ENCODE measurements around the gene ERICH4. TPM values are rescaled to one million over a fixed set of nuclear protein-coding genes. Genes with fewer than 3 reads are reported as not detected.

ERICH4 gene
- total RNA-seq, 2 experiments from 2014 or later = not detected

DNA sequence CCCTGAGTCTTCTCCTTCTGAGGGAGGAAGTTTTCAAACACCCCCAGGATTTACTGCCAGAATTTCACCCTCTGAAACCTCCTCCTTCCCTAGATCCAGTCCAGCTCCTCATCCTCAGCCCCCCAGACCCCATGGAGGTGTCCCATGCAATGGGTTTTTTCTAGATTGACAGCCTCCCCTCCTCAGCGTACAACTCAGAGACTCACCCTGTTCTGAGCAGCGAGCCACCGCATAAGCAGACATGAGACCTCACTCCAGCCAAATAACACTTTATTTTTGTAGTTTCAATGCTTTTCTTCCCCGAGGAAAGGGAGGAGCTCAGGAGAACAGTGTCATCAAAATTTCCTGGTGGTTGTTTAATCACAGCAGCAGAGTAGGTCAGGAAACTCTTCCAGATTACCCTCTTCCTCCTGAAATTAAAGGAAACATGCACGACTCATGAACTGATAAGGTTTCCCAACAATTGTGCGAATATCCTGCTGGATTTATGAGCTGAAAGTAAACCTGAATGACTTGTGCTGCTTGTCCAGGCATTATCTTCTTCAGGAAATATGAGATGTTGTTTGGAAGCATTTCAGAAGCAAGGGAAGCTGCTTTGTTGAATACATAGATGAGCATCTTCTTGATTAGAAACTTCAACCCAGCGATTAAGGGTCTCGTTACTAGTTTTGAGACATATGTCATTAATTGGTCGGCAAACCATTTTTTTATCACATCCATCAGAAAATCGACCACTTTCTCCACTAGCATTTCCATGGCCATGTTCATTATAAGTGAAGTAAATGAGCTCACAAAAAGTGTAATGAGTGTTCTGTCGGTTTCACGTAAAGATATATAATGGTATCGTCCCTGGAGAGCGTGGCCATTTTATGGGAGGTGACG is 36.2 kb downstream of the ERICH4 start:
- Histone ChIP-seq H3K4me2 (ENCODE audit: low read length) (no peak overlapping the region), H3K9me3 (ENCODE audit: low read length) (no peaks in the 10 kb centered on the region), H3K4me1 (ENCODE audit: insufficient read depth, low read length, poor library complexity, severe bottlenecking) (peaks cover 11% of the 10 kb centered on the region), H3K27ac (ENCODE audit: low read depth, low read length, poor library complexity, severe bottlenecking) (no peak overlapping the region), H2AFZ (ENCODE audit: low read length) (no peak overlapping the region), H3K79me2 (ENCODE audit: insufficient read depth, low read depth, low read length) (no peaks in the 10 kb centered on the region), H4K20me1 (ENCODE audit: insufficient read depth, low read length) (no peaks in the 10 kb centered on the region), H3K4me3 (ENCODE audit: low read depth, low read length, poor library complexity, severe bottlenecking) (no peak overlapping the region), H3K36me3 (ENCODE audit: insufficient read depth, low read length) (no peaks in the 10 kb centered on the region), H3K9me2 (ENCODE audit: insufficient read depth, low read length) (no peaks in the 10 kb centered on the region)
- ChIA-PET POLR2A (no interaction called here), CTCF (ENCODE audit: unreplicated experiment) (interaction anchor here (0.6 kb wide), 1 partner anchor 353 kb away, joined by 3 read pairs; no protein-coding TSS in a partner anchor)
- no peak for DNase-seq (ENCODE audit: low spot score)
- no peak for TF ChIP-seq EZH2phosphoT487 (IDR thresholded peaks at IDR 0.05; ENCODE audit: borderline replicate concordance, low read depth, low read length)
- TF ChIP-seq, protein P1, sequence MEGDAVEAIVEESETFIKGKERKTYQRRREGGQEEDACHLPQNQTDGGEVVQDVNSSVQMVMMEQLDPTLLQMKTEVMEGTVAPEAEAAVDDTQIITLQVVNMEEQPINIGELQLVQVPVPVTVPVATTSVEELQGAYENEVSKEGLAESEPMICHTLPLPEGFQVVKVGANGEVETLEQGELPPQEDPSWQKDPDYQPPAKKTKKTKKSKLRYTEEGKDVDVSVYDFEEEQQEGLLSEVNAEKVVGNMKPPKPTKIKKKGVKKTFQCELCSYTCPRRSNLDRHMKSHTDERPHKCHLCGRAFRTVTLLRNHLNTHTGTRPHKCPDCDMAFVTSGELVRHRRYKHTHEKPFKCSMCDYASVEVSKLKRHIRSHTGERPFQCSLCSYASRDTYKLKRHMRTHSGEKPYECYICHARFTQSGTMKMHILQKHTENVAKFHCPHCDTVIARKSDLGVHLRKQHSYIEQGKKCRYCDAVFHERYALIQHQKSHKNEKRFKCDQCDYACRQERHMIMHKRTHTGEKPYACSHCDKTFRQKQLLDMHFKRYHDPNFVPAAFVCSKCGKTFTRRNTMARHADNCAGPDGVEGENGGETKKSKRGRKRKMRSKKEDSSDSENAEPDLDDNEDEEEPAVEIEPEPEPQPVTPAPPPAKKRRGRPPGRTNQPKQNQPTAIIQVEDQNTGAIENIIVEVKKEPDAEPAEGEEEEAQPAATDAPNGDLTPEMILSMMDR (conservative IDR thresholded peaks at IDR 0.05; ENCODE audit: low read length) = no peak
- no TSS peak for BruUV-seq (replicated peaks)
- intact Hi-C loops (cut with micrococcal nuclease; ENCODE audit: unreplicated experiment) = no loop called here

DNA sequence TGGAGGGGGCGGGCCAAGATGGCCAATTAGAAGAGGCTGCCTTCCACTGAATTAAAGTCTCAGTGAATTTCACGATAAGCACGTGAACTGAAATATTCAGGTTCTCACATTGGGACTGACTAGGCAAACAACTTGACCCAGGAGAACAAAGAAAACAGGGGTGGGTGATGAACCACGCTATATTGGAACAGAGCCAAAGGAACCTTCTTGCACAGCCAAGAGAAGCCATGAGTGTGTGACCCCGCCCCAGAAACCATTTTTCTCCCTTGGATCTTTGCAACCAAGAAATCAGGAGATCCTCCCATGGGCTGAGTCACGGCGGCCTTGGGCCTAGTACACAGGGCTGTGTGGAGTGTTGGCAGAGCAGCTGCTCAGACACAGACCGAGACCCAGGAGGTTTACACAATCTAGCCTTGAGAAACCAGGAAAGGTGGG is 36.8 kb downstream of the ERICH4 start:
- BruUV-seq (replicated peaks) = no TSS peak
- Histone ChIP-seq H4K20me1 (ENCODE audit: insufficient read depth, low read length) (no peaks in the 10 kb centered on the region), H3K79me2 (ENCODE audit: insufficient read depth, low read depth, low read length) (no peaks in the 10 kb centered on the region), H3K4me1 (ENCODE audit: insufficient read depth, low read length, poor library complexity, severe bottlenecking) (peaks cover 11% of the 10 kb centered on the region), H3K27ac (ENCODE audit: low read depth, low read length, poor library complexity, severe bottlenecking) (no peak overlapping the region), H3K4me3 (ENCODE audit: low read depth, low read length, poor library complexity, severe bottlenecking) (no peak overlapping the region), H3K9me3 (ENCODE audit: low read length) (no peaks in the 10 kb centered on the region), H3K9me2 (ENCODE audit: insufficient read depth, low read length) (no peaks in the 10 kb centered on the region), H2AFZ (ENCODE audit: low read length) (no peak overlapping the region), H3K36me3 (ENCODE audit: insufficient read depth, low read length) (no peaks in the 10 kb centered on the region), H3K4me2 (ENCODE audit: low read length) (no peak overlapping the region)
- ChIA-PET POLR2A (no interaction called here), CTCF (ENCODE audit: unreplicated experiment) (interaction anchor here (0.6 kb wide), 1 partner anchor 352 kb away, joined by 3 read pairs; no protein-coding TSS in a partner anchor)
- DNase-seq (ENCODE audit: low spot score) = no peak
- TF ChIP-seq EZH2phosphoT487 (IDR thresholded peaks at IDR 0.05; ENCODE audit: borderline replicate concordance, low read depth, low read length) = no peak
- TF ChIP-seq, protein P1 (conservative IDR thresholded peaks at IDR 0.05; ENCODE audit: low read length) = no peak
- intact Hi-C loops (cut with micrococcal nuclease; ENCODE audit: unreplicated experiment) = no loop called here

DNA sequence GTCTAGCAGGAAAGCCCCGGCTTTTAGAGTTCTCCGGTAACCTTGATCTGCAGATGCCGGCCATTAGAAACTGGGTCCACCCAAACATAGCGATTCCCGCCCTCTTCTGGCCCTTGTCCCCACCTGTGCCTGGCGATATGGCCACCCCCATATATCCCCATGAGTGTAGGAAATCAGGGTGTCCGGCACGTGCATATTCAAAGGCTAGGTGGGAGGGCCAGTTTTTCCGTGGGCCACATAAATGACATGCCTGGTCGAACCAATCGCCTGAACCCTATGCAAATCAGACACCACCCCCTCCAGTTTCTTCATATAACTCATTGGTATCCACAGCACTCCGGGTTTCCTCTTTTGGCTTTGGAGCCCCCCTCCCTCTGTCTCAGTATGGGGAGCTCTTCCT is 37.4 kb downstream of the ERICH4 start:
- H3K27ac ChIP-seq (ENCODE audit: low read depth, low read length, poor library complexity, severe bottlenecking) = no peak overlapping the region
- no peak overlapping the region for H2AFZ ChIP-seq (ENCODE audit: low read length)
- DNase-seq (ENCODE audit: low spot score) = no peak
- H3K9me3 ChIP-seq (ENCODE audit: low read length) = no peaks in the 10 kb centered on the region
- peaks cover 11% of the 10 kb centered on the region for H3K4me1 ChIP-seq (ENCODE audit: insufficient read depth, low read length, poor library complexity, severe bottlenecking)
- no peaks in the 10 kb centered on the region for H3K79me2 ChIP-seq (ENCODE audit: insufficient read depth, low read depth, low read length)
- no peaks in the 10 kb centered on the region for H3K36me3 ChIP-seq (ENCODE audit: insufficient read depth, low read length)
- H3K9me2 ChIP-seq (ENCODE audit: insufficient read depth, low read length) = no peaks in the 10 kb centered on the region
- intact Hi-C loops (cut with micrococcal nuclease; ENCODE audit: unreplicated experiment) = no loop called here
- CTCF ChIA-PET (ENCODE audit: unreplicated experiment) = no interaction called here
- H3K4me3 ChIP-seq (ENCODE audit: low read depth, low read length, poor library complexity, severe bottlenecking) = no peak overlapping the region
- no peaks in the 10 kb centered on the region for H4K20me1 ChIP-seq (ENCODE audit: insufficient read depth, low read length)
- TF ChIP-seq, protein P1 (conservative IDR thresholded peaks at IDR 0.05; ENCODE audit: low read length) = no peak
- no TSS peak for BruUV-seq (replicated peaks)
- H3K4me2 ChIP-seq (ENCODE audit: low read length) = no peak overlapping the region
- POLR2A ChIA-PET = no interaction called here

Measured in OCI-LY7 (cell line).